ENCODE measurements around the gene ATP1A3. TPM values are rescaled to one million over a fixed set of nuclear protein-coding genes. Genes with fewer than 3 reads are reported as not detected.

ATP1A3 gene
- polyA plus RNA-seq: 128 and 179 TPM in 2 replicates

DNA sequence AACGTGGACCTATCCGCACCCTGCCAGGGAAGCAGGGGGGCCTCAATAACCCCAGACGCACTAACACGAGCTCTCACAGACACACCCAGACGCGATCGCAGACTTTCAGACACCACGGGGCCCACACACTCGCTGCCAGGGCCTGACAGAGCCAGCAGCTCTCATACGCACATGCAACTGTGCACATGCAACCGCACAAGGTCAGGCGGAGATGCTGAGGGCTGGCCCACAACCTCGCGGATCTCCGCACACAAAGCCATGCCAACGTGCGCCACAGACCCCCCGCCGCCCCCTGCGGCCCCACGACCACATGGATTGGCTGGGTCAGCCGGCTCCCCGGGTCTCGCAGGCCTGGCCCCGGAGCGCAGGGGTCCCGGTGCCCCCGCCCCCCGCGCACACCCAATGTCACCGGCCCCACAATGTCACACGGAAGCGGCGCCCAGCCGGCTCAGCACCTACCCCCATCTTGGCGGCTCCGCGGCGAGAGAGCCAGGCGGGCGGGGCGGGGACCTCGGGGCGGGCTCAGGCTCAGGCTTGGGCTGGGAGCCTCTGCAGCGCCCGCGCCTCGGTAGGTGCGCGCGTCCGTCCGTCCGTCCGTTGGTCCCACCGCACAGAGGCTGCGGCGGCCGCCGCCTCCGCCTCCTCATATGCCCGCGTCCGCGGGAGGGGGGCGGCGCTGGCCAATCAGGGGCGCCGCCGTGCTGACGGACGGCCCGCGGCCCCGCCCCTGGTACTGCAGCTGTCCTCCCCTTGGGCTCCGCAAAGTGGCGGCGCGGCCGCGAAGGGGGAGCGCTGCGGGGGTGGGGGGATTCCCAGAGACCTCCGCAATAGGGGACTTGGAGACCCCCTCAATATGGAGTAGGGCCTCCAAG is at the start of gene ATP1A3:
Gene ATP1A3, minus strand, starts transcription at position 619 of the 872 bp plus-strand sequence. Its CDS starts 154 bp downstream, at position 465.

DNA sequence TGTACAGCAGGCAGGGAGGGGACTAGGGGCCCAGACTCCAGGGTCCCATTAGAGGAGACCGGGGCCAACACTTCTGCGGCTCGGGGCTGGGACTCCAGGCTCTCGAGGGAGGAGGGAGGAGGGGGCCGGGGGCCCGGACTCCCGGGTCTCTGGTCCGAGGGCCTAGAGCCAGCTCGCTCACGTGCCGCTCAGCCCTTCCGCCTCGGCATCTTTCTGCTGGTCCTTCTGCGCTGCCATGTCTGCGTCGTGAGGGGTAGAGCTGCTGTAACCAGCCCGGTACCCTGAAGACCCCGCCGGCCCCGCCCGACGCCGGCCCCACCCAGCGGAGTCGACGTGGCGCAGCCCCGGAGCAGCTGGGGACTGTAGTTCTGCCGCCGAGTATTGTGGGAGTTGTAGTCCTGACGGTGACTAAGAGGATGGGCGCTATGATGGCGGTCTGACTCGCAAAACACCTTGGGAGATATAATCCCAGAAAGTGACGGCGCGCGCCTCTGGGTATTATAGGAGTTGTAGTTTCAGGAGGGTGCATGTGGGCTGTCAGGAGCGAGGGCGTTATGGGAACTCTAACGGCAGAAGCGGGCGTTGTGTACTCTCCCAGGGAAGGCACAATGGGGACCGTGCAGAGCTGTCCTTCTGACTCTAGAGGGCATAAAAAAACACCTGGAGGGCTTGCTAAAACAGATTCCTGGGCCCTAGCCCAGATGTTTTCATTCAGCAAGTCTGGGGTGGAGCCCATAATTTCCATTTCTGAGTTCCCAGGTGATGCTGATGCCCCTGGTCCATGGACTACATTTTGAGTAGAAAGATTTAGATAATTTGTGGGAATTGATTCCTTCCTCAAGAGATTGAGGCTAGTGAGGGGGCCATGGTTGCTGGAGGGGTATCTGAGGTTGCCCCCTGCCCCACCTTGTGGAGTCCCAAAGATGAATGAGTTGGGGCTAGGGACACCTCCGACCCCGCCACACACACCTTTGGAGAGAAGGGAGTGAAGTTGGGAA is 34.7 kb downstream of the ATP1A3 start, which contains the start of gene RABAC1:
Gene RABAC1, minus strand, starts transcription at position 266 of the 998 bp plus-strand sequence. Its CDS starts 29 bp downstream, at position 237.

DNA sequence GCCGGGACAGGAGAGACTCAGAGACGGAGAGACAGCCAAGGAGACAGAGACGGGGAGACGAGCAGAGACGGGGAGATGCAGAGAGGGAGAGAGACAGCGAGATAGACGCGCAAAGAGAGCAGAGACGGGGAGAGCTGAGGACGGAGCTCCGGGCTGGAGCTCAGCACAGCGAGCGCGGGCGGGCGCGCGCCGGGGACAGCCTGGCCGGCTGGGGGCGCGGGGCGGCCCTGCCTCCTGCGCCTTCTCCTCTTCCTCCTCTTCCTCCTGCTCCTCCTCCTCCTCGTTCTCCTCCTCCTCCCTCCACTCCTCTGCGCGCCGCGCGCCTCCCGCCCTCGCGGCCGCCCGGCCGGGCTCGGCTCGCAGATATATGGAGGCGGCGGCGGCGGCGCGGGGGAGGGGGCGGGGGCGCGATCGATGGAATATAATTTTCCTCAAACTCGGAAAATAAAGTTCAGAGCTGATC is 65.8 kb downstream of the ATP1A3 start, which contains the start of gene ERFL:
Gene ERFL, minus strand, starts transcription at position 229 of the 463 bp plus-strand sequence. CDS start 15,530 bp downstream, outside the sequence.

Other genes with a start within 250 kb of the ATP1A3 start
- not detected in 2 replicates for gene CEACAM6, start 238.7 kb downstream of the ATP1A3 start, polyA plus RNA-seq
- not detected in 2 replicates for gene CEACAM3, start 197.6 kb downstream of the ATP1A3 start, polyA plus RNA-seq
- gene LYPD4, start 149.5 kb downstream of the ATP1A3 start, polyA plus RNA-seq: not detected in 2 replicates
- not detected in 2 replicates for gene DMRTC2, start 149.2 kb downstream of the ATP1A3 start, polyA plus RNA-seq
- gene RPS19, start 134.0 kb downstream of the ATP1A3 start, polyA plus RNA-seq: 1,193 and 1,462 TPM in 2 replicates
- gene CD79A, start 117.0 kb downstream of the ATP1A3 start, polyA plus RNA-seq: not detected in 2 replicates
- 0.46 and 0.52 TPM in 2 replicates for gene ARHGEF1, start 111.0 kb downstream of the ATP1A3 start, polyA plus RNA-seq
- gene ERFL, start 65.8 kb downstream of the ATP1A3 start, polyA plus RNA-seq: not detected in 2 replicates
- 148 and 157 TPM in 2 replicates for gene RABAC1, start 34.9 kb downstream of the ATP1A3 start, polyA plus RNA-seq
- gene GRIK5, start 76.0 kb upstream of the ATP1A3 start, polyA plus RNA-seq: 0.29 and 0.40 TPM in 2 replicates
- 1.5 and 1.8 TPM in 2 replicates for gene ZNF574, start 81.9 kb upstream of the ATP1A3 start, polyA plus RNA-seq
- gene POU2F2, start 138.2 kb upstream of the ATP1A3 start, polyA plus RNA-seq: 0.56 TPM in 1 of 2 replicates, not detected in the other
- 7.2 and 13.2 TPM in 2 replicates for gene DEDD2, start 223.4 kb upstream of the ATP1A3 start, polyA plus RNA-seq
- 0.23 and 0.84 TPM in 2 replicates for gene ZNF526, start 226.1 kb upstream of the ATP1A3 start, polyA plus RNA-seq
- gene GSK3A, start 248.4 kb upstream of the ATP1A3 start, polyA plus RNA-seq: 5.4 and 7.3 TPM in 2 replicates

All from Purkinje cell (primary cell).